ENCODE measurements around the gene C1GALT1. TPM values are rescaled to one million over a fixed set of nuclear protein-coding genes. Genes with fewer than 3 reads are reported as not detected.

C1GALT1 gene
- total RNA-seq, 1 experiment from 2014 or later, result 81.5 TPM

- H2BK15ac ChIP-seq (ENCODE audit: low read depth, low read length), result no peak overlapping the region
- no peak overlapping the region for H3K18ac ChIP-seq (ENCODE audit: insufficient read length, low read depth, low read length)
- H3K27me3 ChIP-seq (ENCODE audit: insufficient read depth, low read length), result no peaks in the 10 kb centered on the region
- H4K5ac ChIP-seq (ENCODE audit: insufficient read length, low read depth, low read length), result no peak overlapping the region
- peaks cover 14 to 21% of the 10 kb centered on the region in 2 experiments for H3K9me3 Mint-ChIP-seq
- H4K8ac ChIP-seq (replicated peaks; ENCODE audit: insufficient read length, low read depth, low read length), result no peak overlapping the region
- TF ChIP-seq CTCF (conservative IDR thresholded peaks at IDR 0.05), result no peak
- no peaks in the 10 kb centered on the region for H3K9me3 ChIP-seq (ENCODE audit: control insufficient read depth, low read depth, low read length)
- peaks cover 45% of the 10 kb centered on the region for H3K79me2 ChIP-seq (ENCODE audit: insufficient read depth, low read length)
- no peak overlapping the region for H3K4ac ChIP-seq (ENCODE audit: low read depth, low read length)
- H3K4me3 Mint-ChIP-seq, result no peak overlapping the region
- no peaks in the 10 kb centered on the region for H3K79me1 ChIP-seq (ENCODE audit: insufficient read depth, low read depth, low read length, poor library complexity, severe bottlenecking)
- H3K56ac ChIP-seq (ENCODE audit: insufficient read length, low read depth, low read length), result no peak overlapping the region
- H3K23me2 ChIP-seq (ENCODE audit: insufficient read length, low read depth, low read length, poor library complexity, severe bottlenecking), result peaks cover 3% of the 10 kb centered on the region
- peaks cover 3% of the 10 kb centered on the region; the same call in 1 of the 2 replicates for H3K4me1 ChIP-seq (ENCODE audit: insufficient read depth, low read length)
- H3T11ph ChIP-seq (ENCODE audit: low read length), result no peak overlapping the region
- no peak overlapping the region for H3K9ac ChIP-seq (ENCODE audit: extremely low read depth, insufficient read length, low read length)
- H3K4me2 ChIP-seq (ENCODE audit: insufficient read depth, insufficient read length, low read length), result no peak overlapping the region
- peaks cover 19 to 22% of the 10 kb centered on the region in 2 experiments for H3K4me1 Mint-ChIP-seq
- H2AFZ ChIP-seq (ENCODE audit: low read length), result no peak overlapping the region
- H2BK120ac ChIP-seq (ENCODE audit: low read depth, low read length, poor library complexity, severe bottlenecking), result no peak overlapping the region
- no peak overlapping the region for H3K27ac ChIP-seq (ENCODE audit: insufficient read length, low read depth, low read length)
- no peaks in the 10 kb centered on the region for H4K20me1 ChIP-seq (ENCODE audit: control insufficient read depth, insufficient read depth, insufficient read length)
- no peaks in the 10 kb centered on the region for H3K27me3 Mint-ChIP-seq (ENCODE audit: low read depth)
- no peak overlapping the region for H2BK20ac ChIP-seq (ENCODE audit: low read depth, low read length, poor library complexity, severe bottlenecking)
- no peak overlapping the region for H2AK5ac ChIP-seq (ENCODE audit: insufficient read length, low read length)
- no peak overlapping the region for H2BK12ac ChIP-seq (ENCODE audit: insufficient read length, low read depth, low read length)
- no peak overlapping the region for H3K14ac ChIP-seq (ENCODE audit: insufficient read depth, low read length)
- H3K27ac Mint-ChIP-seq, result no peak overlapping the region
- DNase-seq, result no peak
- no peak overlapping the region for H2BK5ac ChIP-seq (ENCODE audit: insufficient read length, low read length)
- H4K91ac ChIP-seq (ENCODE audit: insufficient read length, low read depth, low read length), result no peak overlapping the region
- peaks cover 25 to 48% (median 33%) of the 10 kb centered on the region in 3 experiments for H3K36me3 Mint-ChIP-seq (ENCODE audit: insufficient read depth in 1 of 3, low read depth in 3 of 3)
- no peak overlapping the region for H3K23ac ChIP-seq (ENCODE audit: insufficient read length, low read depth, low read length)
Measured at GRCh38 chr7:7188091-7188490, 5.7 kb downstream of the C1GALT1 start.
